Vagina (tissue), 2 donors: ENCODE measurements around the gene MRPS18C.

ENCODE experiments used
- CTCF ChIP-seq, 3 experiments: fragments of 450-650 bp in 2 of 3; fragments of 200-600 bp in 1 of 3; sonication (generic) in 1 of 3; IDR thresholded peaks; one replicate each; pipeline ENCODE4 v1.5.1; 2017 to 2019; ENCODE audit warnings: antibody characterized with exemption in 3 of 3, mild to moderate bottlenecking in 2 of 3, moderate library complexity in 2 of 3
- POLR2A ChIP-seq, 2 donors: fragments of 450-650 bp; IDR thresholded peaks; one replicate each; pipeline ENCODE4 v1.6.1; 2017; ENCODE audit warnings: antibody characterized with exemption in 2 of 2, mild to moderate bottlenecking in 2 of 2, moderate library complexity in 2 of 2

GRCh38 chr4:83504503-83504902 is 48.6 kb downstream of the MRPS18C start:
- TF ChIP-seq CTCF (IDR thresholded peaks at IDR 0.05) (no peak), POLR2A (IDR thresholded peaks at IDR 0.05) (no peak)
